Measurements from ENCODE around the gene CELF4.

The CELF4 gene

DNA sequence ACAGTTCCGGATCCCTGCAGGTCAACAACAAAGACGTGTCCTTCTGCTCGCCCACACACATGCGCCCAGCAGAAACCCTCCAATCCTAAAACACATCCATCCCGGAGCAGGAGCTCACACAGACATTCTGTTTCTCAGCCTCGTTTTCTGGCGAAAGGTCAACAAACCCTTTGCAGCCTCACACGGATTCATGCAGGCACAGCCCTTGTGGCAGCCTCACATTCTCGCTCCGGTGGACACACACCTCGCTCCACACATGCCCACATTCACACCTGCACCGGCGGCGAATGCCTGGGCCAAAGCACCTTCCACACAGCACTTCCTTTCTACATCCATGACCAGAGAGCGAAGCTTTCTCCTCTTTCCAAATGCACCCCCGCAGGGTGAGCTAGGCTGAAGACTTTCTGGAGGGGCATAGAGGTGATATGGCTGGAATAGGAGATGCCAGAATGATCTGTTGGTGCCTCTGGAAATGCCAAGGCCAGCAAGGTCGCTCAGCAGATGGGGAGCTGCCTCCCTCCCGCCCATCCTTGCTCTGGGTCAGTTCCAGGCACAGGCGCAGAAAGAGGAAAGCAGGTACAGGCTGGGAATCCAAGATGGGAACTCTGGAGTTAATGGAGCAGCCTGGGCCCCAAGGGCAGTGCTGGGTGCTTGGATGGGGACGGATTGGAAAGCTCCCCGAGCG lies 88.8 kb downstream of the CELF4 start:
- no peak overlapping the region for H3K4me3 ChIP-seq (replicated peaks; ENCODE audit: insufficient read depth, low read length)
- peaks cover 3% of the 10 kb centered on the region for H3K27me3 ChIP-seq (ENCODE audit: insufficient read depth, poor library complexity, severe bottlenecking)
- no peak for DNase-seq (ENCODE audit: low read depth in 1 of 2, low spot score in 1 of 2)
- no peak overlapping the region for H3K27ac ChIP-seq (replicated peaks)
- TF ChIP-seq, protein P1, sequence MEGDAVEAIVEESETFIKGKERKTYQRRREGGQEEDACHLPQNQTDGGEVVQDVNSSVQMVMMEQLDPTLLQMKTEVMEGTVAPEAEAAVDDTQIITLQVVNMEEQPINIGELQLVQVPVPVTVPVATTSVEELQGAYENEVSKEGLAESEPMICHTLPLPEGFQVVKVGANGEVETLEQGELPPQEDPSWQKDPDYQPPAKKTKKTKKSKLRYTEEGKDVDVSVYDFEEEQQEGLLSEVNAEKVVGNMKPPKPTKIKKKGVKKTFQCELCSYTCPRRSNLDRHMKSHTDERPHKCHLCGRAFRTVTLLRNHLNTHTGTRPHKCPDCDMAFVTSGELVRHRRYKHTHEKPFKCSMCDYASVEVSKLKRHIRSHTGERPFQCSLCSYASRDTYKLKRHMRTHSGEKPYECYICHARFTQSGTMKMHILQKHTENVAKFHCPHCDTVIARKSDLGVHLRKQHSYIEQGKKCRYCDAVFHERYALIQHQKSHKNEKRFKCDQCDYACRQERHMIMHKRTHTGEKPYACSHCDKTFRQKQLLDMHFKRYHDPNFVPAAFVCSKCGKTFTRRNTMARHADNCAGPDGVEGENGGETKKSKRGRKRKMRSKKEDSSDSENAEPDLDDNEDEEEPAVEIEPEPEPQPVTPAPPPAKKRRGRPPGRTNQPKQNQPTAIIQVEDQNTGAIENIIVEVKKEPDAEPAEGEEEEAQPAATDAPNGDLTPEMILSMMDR (IDR thresholded peaks at IDR 0.05; ENCODE audit: insufficient read depth, low read length) = no peak

- H3K4me3 ChIP-seq (replicated peaks; ENCODE audit: insufficient read depth, low read length) = no peak overlapping the region
- H3K27me3 ChIP-seq (ENCODE audit: insufficient read depth, poor library complexity, severe bottlenecking) = peaks cover under 1% of the 10 kb centered on the region
- TF ChIP-seq GABPA (IDR thresholded peaks at IDR 0.05; ENCODE audit: low read depth) = no peak
- no peak for TF ChIP-seq SPI1 (IDR thresholded peaks at IDR 0.05; ENCODE audit: borderline replicate concordance, low read depth)
- TF ChIP-seq, protein P1 (IDR thresholded peaks at IDR 0.05; ENCODE audit: insufficient read depth, low read length) = peak; percentile 58
- no peak overlapping the region for H3K27ac ChIP-seq (replicated peaks)
- DNase-seq (ENCODE audit: low read depth in 1 of 2, low spot score in 1 of 2) = peak in 1 of 2 experiments; percentile 31
These were observed 89.4 kb downstream of the CELF4 start for GRCh38 chr18:37476182-37476581.

DNA sequence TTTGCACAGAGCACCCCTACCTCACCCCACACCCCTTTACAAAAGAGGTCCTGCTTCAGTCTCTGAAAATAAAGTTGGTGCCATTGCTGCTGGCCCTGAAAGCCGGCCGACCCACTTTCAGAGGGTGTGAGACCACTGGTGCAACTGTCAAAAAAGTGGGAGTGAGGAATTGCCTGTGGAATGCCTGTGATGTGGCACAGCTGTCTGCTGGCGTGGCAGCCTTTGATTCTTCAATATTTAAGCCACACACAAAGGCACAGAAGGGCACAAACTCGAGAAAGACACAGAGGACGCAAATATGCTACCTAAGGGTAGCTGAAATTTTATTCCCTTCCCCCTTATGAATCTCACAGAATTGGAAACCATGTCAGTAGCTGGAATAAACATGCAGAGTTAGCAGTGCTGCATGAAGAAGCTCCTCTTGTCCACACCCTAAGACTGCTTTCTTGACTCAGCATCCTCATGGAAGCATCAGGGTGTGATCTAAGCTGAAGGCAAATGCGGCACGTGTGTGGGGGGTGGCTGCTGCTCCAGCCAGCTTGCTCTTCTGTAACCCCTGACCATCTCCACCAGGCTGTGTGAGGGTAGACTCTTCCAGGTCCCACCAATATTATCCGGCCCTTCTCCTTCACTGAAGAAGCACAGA lies 92.3 kb downstream of the CELF4 start:
- Histone ChIP-seq H3K4me3 (replicated peaks; ENCODE audit: insufficient read depth, low read length) (no peak overlapping the region), H3K27ac (replicated peaks) (no peak overlapping the region), H3K27me3 (ENCODE audit: insufficient read depth, poor library complexity, severe bottlenecking) (peaks cover 4% of the 10 kb centered on the region)
- TF ChIP-seq GABPA (IDR thresholded peaks at IDR 0.05; ENCODE audit: low read depth) (no peak), POLR2AphosphoS5 (IDR thresholded peaks at IDR 0.05; ENCODE audit: low read depth) (no peak), REST (IDR thresholded peaks at IDR 0.05; ENCODE audit: insufficient replicate concordance, low read depth) (no peak), SPI1 (IDR thresholded peaks at IDR 0.05; ENCODE audit: borderline replicate concordance, low read depth) (no peak)
- TF ChIP-seq, protein P1 (IDR thresholded peaks at IDR 0.05; ENCODE audit: insufficient read depth, low read length) = no peak
- DNase-seq (ENCODE audit: low read depth in 1 of 2, low spot score in 1 of 2) = no peak

DNA sequence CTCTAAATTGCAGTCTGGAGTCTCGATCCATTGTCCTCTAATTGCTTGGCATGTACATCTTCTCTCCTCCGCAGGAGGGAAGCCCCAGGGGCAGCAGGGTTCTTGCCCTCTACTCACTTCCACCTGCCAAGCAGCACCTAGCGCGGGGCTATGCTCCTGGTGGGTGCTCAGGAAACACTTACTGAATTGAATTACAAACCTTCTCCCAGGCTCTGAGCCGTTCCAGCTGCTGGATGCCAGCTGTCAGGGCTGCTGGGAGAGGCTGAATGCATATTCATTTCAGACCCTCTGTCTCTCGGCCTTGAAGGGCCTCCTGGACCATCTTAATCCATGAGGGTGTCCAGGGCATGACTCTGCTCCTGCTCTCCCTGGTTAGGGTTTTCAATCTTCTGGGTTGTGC lies 94.0 kb downstream of the CELF4 start:
- Histone ChIP-seq H3K27me3 (ENCODE audit: insufficient read depth, poor library complexity, severe bottlenecking) (peaks cover 4% of the 10 kb centered on the region), H3K27ac (replicated peaks) (no peak overlapping the region), H3K4me3 (replicated peaks; ENCODE audit: insufficient read depth, low read length) (no peak overlapping the region)
- DNase-seq (ENCODE audit: low read depth in 1 of 2, low spot score in 1 of 2) = no peak
- TF ChIP-seq, protein P1 (IDR thresholded peaks at IDR 0.05; ENCODE audit: insufficient read depth, low read length) = no peak
- TF ChIP-seq REST (IDR thresholded peaks at IDR 0.05; ENCODE audit: insufficient replicate concordance, low read depth) = no peak
- no peak for TF ChIP-seq GABPA (IDR thresholded peaks at IDR 0.05; ENCODE audit: low read depth)
- TF ChIP-seq POLR2AphosphoS5 (IDR thresholded peaks at IDR 0.05; ENCODE audit: low read depth) = no peak
- no peak for TF ChIP-seq SPI1 (IDR thresholded peaks at IDR 0.05; ENCODE audit: borderline replicate concordance, low read depth)
